Medulla oblongata (tissue), 1 donor: ENCODE measurements around the gene MOGAT1.

Experiments
- DNase-seq: peaks from one replicate; pipeline ENCODE4 v3.0.0-alpha.2; 2015; ENCODE audit errors: extremely low spot score

The MOGAT1 gene, protein sequence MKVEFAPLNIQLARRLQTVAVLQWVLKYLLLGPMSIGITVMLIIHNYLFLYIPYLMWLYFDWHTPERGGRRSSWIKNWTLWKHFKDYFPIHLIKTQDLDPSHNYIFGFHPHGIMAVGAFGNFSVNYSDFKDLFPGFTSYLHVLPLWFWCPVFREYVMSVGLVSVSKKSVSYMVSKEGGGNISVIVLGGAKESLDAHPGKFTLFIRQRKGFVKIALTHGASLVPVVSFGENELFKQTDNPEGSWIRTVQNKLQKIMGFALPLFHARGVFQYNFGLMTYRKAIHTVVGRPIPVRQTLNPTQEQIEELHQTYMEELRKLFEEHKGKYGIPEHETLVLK

DNA sequence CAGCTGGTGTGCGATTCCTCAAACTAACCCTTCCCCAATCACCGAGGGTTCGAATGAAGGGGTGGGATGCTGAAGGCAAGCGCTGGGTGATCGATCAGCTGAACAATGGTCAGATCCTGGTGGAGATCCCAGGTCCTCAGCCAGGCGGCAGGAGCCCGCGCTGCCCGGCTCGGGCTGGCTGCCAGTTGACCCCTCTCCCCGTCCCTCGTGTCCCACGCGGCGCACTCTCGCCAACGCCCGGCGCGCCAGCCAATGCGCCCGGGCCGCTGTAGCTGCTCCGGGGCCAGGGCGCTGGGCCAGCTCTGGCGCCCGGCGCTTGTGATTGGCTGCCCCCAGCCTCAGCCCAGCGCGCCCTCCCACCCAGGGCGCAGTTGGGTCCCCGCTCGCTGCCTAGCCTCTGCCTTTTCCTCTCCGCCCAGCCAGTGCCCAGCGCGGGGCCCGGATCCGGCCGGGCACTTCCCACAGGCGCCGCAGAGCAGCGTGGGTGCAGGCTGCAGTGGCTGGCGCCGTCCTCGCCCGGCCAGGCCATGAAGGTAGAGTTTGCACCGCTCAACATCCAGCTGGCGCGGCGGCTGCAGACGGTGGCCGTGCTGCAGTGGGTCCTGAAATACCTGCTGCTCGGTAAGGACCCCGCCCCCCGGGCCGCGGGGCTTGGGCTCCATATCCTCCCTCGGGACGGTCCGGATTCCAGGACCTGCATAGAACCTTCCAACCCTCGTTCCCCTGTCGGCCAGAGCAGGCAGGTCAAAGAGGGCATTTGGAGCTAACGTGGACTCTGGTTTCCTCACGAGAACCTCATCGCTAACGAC, at the start of gene MOGAT1:
TSS of gene MOGAT1 (plus strand) at position 400 of the 809 bp plus-strand sequence. CDS start at position 528, 128 bp downstream.
- peak; percentile 56 for DNase-seq

DNA sequence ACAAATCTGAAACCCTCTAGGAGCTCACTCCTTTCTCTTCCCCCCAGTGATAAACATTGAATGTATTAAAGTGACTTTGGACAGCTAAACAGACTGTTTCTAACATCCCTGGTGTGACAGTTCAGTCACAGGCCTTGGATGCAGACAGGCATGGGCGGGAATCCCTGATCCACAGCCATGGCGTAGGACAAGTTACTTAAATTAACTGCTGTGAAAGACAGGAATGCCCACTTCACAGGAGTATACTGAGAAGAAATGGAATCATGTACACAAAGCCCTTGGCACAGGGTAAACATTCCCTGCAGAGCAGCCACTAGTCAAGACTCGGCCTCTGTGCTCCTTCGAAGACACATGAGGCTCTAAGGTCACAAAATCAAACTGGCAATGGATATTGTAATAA, 49.6 kb upstream of the MOGAT1 start:
- DNase-seq = no peak

DNA sequence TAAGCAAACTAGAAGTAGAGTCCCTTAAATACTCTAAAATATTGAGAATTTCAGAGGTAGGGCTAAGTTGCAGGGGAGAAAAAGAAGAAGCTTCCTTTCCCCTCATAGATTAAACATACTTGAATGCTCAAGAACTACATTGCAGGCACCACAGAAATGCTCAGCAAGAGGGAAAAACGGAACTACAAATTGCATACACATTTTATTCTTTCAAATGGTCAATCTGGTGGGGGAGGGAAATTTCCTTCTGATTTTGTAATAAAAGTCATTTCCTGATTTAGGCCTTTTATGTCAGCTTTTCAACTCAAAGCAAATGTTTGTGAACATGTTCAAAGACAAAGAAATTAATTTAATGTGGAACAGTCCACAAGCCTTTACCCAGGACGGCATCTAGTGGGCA, 48.5 kb upstream of the MOGAT1 start:
- no peak for DNase-seq

DNA sequence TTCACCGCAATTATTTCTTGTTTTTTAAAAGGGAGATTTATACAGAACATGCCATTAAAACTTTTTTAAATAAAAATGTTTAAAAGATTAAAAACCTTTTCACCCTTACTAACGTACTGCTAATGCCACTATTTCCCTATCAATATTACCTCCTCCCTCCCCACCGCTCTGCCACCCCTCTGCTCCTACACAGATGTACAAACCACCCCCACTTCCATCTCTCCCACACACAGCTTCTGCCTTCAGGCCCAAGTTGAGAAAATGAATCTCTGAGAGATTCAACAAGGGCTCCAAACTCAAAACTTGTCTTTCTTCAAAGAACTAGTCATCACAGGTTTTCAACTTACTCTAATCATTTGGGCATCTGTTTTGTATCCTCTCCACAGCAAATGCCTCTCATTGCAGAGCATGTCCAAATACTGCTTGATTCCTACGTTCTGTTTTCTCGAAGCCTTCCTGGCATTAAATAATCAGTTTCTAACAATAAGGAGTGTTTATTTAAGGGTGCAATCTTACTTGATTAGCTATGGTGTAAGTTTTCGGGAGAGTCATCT, 47.6 kb upstream of the MOGAT1 start:
- DNase-seq = no peak

DNA sequence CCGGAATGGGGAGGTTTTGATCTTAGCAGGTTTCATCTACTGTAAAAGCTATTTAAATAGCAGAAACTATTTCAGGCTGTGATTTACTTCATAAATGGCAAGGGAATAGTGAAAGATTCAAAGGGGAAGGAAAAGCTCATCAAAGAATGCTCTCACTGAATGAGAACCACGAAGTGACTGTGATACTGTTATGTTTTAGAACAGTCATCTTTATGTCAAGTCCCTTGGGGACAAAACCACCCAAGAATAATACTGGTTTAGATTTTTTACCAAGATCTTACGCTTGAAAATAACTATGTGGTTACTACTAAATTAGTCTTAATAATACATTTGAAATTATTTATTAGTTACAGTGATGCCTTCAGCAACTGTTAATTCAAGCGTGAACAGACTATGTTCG, 43.7 kb upstream of the MOGAT1 start:
- no peak for DNase-seq

DNA sequence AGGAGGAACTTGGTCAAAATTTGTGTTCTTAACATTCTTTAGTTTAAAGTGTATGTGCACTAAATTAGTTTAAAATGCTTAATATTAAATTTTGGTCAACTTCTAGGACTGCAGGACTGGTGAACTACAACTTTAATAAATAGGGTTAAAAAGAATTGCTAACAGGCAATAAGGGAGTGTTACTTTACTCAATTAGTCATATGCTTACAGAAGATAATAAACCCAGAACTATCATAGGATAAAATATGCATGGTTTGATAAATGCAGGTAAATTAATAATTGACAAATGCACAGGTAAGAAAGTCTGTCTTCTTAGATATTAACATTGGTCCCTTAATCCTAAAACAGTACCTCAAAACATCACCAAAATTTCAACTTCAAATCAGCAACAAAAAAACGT, 36.2 kb upstream of the MOGAT1 start:
- no peak for DNase-seq

DNA sequence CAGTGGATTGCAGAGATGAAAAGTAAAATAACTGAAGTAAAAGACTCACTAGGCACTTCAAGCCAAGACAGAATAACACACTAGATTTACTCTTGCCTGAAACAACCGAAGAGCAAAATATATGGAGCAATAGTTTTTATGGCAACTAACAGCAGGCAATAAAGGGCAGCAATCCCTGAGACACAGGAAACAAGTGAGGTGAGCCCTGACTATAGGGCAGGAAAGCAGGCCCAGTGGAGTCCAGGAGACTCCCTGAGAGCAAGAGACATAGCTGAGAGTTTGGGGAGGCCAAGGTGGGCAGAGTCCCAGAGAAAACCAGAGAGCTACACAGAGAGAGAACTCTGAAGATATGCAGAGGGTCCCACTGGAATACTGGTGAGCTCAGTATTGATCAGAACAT, 34.4 kb upstream of the MOGAT1 start:
- no peak for DNase-seq

DNA sequence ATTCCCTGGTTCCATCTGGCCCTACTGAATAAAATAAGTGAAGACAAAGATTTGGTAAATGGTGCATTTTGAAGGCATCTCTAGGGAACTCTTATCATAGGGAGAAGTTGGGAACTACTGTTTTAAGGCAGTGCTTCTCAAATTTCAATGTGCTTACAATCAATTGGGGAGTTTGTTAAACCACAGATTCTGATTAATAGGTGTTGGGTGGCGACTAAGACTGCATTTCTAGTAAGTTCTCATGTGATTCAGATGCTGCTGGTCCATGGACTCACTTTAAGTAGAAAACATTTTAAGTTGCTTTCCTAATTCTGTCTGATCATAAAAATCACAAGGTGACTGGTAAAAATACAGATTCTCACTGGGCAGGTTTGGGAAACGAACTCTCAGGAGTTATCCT, 30.1 kb upstream of the MOGAT1 start:
- DNase-seq = no peak

DNA sequence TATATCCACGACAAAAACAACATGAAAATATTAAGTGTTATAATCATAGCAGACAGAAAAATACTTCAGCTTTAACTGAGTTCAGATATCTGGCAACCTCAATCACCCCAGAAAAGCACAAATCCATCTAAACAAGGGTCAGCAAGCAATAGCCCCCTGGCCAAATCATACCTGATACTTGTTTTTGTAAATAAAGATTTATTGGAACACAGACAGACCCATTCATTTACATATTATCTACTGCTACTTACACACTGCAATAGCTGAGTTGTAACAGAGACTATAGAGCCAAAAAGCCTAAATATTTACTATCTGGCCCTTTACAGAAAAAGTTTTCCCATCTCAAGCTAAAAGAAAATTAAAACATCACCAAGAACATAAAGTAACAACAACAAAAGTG, 28.3 kb upstream of the MOGAT1 start:
- no peak for DNase-seq

DNA sequence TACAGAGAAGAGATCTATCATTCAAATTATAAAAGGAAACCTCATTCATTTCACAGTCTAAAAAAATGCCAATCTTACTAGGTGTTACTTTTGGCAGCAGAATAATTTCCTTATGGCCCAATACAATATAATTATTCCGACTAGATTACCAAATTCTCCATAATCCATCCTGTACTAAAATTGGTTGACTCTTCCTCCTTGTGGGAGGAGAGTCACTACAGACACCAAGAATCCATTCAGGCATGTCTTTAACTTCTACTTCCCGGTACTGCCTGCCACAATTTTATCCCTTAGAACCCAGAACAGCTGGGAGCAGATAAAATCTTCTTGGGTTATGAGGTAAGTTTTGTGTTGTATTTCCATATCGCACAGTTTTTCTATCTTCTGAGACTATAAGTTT, 25.4 kb upstream of the MOGAT1 start:
- DNase-seq = no peak

DNA sequence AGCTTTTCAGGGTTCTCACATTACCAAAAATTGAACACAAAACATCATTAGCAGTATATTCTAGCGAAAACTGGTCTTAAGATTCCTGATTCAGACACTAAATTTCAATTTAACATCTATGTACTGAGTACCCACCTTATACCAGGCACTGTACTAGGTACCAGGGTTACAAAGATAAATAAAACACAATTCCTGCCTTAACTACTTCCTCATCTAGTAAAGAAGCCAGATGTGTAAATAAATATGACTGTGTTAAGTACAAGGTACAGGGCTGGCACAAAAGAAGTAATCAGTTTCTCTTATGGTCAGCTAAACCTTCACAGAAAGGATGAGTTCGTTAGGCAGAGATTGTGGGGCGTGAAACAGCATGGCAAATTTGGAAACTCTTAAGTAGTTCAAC, 21.7 kb upstream of the MOGAT1 start:
- DNase-seq = no peak

DNA sequence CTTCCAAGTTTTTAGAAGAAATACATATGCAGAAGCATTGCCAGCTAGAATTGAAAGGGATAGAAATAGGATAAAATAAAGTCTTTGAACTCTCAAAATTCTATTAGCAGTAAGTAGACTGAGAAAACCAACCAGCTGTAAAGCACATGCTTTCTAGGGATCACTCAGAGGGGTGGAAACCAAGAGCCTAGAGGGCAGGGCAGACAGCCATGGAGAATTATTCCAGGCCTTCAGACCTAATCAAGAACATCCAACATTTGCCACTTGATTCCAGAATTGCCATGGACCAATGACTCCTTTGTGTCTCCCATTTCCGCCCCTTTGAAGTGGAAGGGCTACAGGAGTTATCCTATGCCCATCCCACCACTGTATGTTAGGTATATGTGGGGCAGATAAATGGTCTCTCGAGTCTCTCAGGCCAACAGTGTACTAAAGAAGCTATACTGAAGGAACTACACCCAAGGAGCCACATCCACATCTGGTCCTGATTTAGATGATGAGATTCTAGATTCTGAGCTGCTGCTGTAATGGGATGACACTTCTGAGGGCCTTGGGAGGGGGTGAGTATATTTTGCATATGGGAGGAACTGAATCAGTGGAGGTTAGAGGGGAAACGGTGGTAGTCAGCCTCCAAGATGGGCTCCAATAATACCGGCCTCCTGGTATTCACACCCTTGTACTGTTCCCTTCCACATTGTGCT, 19.6 kb upstream of the MOGAT1 start:
- no peak for DNase-seq

DNA sequence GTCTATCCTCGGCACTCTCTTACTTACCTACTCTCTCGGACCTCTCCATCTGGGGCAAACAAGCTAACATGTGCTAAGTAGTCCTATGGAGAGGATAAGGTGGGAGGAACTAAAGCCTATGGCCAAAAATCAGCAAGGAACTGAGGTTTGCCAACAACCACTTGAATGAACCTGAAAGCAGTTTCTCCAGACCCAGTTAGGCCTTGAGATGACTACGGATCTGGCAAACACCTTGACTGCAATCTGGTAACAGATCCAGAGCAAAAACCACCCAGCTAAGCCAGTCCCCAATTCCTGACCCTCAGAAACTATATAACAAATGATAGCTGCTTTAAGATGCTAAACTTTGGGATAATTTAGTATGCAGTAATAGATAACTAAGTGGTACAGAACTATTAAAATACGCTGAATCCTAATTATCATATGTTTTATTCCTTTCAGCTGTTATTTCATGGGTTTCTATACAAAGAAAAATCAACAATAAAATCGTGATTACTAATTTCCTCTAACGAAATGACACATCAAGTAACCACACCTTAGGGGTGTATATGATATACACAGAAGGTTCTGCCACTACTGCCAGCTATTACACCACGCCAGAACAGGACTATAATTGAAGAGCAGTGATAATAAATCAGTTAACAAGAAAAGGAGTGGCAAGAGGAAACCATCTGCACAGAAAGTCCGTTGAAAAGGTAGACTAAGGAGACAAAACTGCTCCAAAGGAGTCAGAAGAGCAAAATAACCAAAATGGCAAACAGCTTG, 18.8 kb upstream of the MOGAT1 start:
- no peak for DNase-seq

DNA sequence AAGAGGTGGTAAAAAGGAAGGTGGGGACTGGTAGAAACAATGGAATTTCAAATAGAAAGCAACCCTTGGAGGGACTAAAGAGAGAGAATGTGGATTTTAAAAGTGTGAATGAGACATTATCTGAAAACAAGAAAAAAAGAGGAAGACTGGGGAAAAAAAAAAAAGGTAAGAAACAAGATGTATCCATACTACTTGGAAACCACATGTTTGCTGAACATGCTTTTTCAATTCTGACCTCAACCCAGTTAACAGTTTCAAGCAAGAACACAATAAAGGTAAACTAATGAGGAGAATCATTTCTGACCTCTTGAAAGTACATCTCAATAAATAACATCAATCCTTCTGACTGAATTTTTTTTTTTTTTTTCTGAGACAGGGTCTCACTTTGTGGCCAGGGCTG, 18.2 kb upstream of the MOGAT1 start:
- no peak for DNase-seq

DNA sequence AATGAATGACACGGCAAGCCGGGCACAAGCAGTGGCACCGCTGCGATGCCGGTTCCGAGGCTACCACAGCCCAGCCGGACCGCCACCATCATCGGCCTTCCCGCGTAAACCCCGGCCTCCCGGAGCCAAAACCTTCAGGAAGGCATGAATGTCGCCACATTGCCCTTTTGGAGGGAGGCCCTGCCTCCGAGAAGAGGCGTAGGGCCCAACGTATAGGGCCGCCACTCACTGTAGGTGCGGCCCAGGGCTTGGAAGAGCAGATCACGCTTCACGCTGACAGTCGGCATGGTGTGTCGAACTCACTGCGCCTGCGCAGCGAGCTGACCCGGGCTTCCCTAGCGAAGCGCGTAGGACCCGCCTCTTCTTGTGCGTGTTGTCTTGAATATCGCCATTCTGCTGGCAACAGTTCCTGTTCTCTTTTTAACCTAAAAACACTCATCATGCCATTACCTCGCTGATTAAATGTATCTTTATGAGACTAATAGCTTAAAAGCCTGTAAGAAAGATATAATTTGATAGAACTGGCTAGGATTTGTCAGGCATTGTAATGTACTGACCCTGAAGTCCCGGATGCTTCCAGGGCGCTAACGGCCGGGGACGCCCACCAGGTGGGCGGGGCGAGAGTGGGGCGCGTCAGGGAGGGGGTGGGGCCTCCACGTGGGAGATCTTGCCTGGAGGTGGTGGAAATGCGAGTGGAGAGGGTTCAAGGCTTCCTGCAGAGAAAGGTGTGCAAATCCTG, 15.5 kb upstream of the MOGAT1 start, which contains the start of gene FARSB:
TSS of gene FARSB (minus strand) at position 306 of the 739 bp plus-strand sequence. CDS start at position 287, 19 bp downstream.
- peak; percentile 98 for DNase-seq

DNA sequence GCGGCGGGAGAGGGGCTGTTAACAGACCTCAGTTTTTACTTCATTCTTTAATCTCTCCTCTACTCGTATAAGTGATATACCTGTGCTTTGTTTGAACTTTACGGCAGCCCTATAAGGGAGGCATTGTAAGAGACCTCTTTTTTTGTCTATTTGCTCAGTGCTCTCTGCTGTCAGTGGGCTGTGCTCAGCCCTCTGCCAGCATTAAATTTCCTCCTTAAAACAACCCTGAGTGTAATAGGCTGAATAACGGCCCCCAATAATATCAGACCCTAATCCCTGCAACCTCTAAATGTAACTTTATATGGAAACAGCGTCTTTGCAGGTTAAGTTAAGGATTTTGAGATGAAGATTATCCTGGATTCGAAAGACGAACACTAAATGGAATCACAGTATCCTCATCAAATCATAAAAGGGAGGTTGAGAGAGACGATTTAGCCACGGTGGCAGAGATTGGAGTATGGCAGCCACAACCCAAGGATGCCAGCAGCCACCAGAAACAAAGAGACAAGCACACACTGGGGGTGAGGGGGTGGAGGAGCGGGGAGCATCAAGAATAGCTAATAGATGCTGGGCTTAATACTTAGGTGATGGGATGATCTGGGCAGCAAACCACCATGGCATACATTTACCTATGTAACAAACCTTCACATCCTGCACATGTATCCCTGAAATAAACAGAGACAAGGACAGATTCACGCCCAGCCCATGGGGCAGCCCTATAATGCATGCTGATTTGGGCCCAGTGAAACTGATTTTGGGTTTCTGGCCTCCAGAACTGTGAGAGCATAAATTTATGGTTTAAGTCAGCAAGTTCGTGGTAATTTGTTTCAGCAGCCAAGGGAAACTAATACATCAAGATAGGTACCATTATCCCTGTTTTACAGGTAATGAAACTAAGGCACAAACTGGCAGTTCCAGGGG, 14.7 kb upstream of the MOGAT1 start:
- DNase-seq = no peak

DNA sequence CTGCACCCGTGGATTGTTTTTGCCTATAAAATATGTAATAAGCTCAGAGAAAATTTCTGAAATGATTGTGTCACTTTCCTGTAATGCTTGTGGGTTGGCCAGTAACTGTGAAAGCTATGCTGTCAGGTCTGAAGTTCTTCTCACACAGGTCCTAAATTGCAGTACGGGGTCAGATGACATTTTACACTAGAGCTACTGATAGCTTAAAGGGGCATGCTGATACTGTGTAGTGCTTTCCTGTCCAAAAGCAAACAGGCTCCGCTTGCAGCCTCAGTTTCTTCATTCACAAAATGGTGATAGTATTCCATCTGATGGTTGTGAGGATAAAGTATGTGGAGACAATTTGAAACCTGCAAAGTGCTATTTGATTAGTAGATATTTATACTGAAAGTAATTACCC, 8.0 kb upstream of the MOGAT1 start:
- DNase-seq = no peak

DNA sequence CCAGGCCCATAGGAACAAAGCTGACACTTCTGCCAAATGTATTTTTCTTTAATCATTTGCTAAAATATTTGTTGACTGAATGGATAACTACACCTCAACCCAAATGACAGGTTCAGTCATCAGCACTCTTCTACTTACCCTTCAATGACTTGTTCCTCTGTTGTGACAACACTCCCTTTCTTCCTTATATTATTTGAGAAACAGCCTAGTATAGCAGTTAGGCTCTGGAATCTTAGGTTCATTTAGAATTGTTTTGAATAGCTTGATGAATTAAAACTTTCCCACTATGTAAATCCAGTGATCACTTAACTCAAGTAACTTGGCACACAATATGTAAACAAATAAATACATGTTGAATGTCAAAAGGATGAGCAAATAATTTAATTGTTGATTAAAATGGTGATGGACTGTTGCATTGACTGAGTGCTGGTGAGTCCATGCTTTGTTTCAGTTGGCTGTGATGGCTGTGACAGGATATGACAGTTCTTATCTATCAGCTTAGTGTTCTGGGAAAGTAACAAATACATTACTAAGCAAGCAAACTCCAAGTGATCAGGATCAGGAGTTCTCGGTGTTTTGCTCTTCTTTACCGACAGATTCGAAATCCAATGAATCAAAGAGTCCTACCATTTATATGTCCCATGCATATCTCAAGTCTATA, 2.8 kb upstream of the MOGAT1 start:
- no peak for DNase-seq

DNA sequence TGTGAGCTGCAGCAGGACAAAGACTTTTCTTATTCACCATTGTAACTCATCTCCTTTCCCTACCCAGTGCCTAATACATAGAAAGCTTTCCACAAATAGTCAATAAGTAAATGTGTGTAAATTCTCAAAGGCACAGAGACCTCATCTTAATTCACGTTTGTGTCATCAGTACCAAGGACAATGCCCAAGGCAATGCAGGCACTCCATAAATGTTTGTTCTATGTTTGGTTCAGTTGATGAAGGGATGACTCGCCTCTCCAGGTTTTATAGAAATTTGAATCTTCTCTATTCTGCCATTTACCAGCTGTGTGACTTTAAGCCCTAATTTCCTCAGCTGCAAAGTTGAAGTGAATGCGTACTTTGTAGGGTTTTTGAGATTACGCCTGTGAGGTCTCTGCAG, 2.1 kb upstream of the MOGAT1 start:
- no peak for DNase-seq
